Skeletal muscle cell (primary cell): ENCODE data around the gene ETV3L.
"Not testable (repeated sequence)": the region's sequence is repeated elsewhere in the genome, so short reads cannot be mapped to it uniquely, and the experiment has no call there.

ENCODE experiments used
- DNase-seq: peaks from one replicate; pipeline ENCODE4 v3.0.0-alpha.2; 2010; ENCODE audit warnings: low read depth
- H3K4me3 ChIP-seq: 2 replicates; pipeline ENCODE4 v1.5.1; 2011; ENCODE audit warnings: low read depth, mild to moderate bottlenecking, control low read depth, low read length, moderate library complexity

Gene ETV3L

DNA sequence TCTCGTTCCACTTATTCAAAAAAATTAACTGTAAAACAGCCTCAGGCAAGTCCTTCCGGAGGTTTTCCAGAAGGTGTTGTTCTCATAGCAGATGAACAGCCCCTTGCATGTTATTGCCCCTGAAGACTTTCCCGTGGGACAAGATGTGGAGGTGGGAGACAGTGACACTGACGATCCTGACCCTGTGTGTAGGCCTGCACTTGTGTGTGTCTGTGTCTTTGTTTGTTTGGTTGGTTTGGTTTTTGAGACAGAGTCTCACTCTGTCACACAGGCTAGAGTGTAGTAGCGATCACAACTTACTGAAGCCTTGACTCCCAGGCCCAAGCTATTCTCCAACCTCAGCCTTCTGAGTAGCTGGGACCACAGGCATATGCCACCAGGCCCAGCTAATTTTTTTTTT is 12.6 kb downstream of the ETV3L start:
- H3K4me3 ChIP-seq: no peak overlapping the region
- no peak for DNase-seq

DNA sequence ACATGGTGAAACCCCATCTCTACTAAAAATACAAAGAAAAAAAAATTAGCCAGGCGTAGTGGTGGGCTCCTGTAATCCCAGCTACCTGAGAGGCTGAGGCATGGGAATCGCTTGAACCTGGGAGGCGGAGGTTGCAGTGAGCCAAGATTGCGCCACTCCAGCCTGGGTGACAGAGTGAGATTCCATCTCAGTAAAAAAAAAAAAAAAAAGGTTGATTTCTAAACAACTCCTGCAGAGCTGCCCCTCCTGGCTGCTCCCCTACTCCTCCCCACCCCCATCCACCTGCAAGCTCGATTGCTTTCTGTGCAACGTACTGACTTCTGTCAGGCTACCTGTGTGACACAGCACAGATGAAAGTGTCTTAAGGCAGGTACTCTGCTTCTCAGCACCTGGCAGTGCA is 13.3 kb downstream of the ETV3L start:
- H3K4me3 ChIP-seq: no peak overlapping the region
- DNase-seq: no peak

DNA sequence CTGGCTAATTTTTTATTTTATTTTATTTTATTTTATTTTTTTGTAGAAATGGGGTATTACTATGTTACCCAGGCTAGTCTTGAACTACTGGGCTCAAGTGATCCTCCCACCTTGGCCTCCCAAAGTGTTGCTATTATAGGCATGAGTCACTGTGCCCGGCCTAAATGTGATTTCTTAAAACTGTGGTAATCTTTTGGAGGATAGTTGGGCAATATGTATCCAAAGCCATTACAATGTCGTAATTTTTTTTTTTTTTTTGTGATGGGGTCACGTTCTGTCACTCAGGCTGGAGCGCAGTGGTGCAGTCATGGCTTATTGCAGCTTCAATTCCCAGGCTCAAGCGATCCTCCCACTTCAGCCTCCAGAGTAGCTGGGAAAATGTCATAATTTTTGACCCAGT is 14.2 kb downstream of the ETV3L start:
- DNase-seq: no peak
- H3K4me3 ChIP-seq: no peak overlapping the region

DNA sequence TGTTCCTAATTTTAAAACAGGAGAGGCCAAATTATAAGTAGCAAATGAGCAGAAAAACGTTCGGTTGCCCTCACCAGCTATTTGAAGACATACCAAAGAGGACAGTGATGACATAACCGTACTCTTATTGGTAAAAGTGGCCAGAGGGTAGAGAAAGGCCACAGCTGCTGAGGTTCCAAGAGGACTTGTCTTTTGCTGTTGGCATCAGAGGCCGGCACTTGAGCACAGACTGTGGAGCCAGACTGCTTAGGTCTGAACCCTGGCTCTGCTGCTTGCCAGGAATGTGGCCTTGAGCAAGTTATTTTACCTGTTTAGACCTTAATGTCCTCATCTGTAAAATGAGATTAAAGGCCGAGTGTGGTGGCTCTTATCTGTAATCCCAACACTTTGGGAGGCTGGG is 14.9 kb downstream of the ETV3L start:
- no peak for DNase-seq
- H3K4me3 ChIP-seq: no peak overlapping the region

DNA sequence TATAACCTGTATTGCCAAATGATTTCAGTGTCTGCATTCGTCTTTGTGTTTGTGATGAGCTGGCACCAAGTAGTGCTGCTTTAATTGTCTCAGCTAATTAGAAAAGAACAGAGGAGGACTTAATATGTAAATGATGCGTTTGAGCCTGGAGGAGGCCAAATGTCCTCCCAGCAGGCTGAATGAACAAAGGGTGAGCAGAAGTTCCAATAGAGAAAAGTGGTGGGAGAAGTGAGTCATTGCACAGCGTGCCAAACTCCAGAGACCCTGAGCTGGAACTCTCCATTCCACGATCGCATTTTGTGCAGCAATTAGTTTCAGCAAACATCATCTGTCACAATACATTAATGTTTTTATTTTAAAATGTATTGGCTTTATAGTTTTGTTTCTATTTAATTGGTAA is 17.9 kb downstream of the ETV3L start:
- no peak overlapping the region for H3K4me3 ChIP-seq
- DNase-seq: no peak

DNA sequence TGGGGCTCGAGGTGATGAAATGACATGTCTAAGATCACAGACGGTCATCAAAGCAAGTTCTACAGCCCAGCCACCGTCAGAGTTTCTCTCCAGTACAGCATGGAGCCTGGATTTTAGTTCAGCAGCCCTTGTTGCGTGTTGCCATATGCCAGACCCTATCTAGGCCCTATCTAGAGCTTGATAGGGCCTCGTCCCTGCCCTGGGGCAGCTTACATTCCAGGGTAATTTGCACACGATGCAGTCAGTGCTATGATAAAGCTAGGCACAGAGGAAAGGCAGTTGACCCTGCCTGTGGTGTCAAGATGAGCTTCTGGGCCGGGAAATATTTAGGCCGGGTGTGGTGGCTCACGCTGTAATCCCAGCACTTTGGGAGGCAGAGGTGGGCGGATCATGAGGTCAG is 18.9 kb downstream of the ETV3L start:
- no peak overlapping the region for H3K4me3 ChIP-seq
- no peak for DNase-seq

DNA sequence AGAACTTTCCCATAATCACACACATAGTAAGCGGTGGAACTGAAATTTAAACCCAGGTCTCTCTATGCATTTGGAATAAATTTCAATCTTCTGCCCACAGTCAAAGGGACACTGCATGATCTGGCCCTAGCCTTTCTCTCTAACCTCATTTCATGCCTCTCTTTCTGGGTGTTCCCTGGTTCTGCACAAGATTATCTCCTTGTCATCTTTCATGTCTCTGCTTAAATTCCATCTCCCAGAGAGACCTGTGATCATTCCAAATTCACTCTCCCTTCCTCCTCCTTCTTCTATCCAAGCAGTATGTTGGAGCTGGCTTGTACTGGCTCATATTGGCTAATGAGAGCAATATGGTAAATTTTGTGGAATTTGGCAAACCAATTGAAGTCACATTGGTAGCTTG is 22.2 kb downstream of the ETV3L start:
- no peak for DNase-seq
- H3K4me3 ChIP-seq: no peak overlapping the region

DNA sequence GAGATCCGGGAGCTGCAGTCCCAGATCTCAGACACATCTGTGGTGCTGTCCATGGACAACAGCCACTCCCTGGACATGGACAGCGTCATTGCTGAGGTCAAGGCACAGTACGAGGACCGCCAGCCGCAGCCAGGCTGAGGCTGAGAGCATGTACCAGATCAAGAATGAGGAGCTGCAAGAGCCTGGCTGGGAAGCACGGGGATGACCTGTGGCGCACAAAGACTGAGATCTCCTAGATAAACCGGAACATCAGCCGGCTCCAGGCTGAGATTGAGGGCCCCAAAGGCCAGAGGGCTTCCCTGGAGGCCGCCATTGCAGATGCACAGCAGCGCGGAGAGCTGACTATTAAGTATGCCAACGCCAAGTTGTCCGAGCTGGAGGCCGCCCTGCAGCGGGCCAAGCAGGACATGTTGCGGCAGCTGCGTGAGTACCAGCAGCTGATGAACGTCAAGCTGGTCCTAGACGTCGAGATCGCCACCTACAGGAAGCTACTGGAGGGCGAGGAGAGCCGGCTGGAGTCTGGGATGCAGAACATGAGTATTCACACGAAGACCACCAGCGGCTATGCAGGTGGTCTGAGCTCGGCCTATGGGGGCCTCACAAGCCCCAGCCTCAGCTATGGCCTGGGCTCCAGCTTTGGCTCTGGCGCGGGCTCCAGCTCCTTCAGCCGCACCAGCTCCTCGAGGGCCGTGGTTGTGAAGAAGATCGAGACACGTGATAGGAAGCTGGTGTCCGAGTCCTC is 25.5 kb downstream of the ETV3L start:
- H3K4me3 ChIP-seq: peak overlapping the region; percentile 18
- no peak for DNase-seq

DNA sequence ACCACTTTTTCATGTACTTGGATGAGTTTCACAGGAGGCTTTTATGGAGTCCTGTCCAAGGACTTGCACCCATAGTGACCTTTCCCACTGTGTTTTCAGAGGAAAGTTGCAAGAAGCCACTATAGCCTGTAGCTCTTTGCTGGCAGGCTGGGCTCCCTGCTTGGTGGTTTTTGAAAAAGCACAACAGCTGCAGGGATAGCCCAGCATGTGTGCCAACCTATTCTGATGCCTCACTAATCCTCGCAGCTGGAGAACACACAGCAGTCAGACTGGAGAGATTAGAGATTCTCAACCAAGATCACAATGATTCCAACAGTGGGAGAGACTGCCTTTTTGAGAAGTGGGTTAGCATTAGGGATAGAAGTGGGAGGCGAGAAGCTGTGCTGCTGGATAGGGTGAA is 30.0 kb downstream of the ETV3L start:
- H3K4me3 ChIP-seq: no peak overlapping the region
- DNase-seq: peak; percentile 13

DNA sequence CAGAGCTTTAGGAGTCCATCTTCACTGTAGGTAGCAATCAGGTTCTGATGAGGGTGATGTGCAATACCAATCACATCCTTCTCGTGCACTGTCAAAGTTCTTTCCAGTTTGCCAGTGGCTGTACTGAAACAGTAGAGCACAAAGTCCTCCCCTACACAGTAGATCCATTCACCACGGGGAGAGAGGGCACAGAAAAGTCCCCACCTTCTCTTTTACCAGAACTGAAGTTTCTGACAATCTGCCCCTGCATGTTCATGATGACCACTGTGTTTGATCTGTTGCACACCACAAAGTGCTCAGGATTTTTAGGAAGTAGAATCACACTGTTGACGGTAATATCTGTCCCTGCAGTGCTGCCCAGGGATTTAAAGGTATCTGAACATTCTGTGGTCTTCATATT is 40.4 kb downstream of the ETV3L start:
- not testable (repeated sequence) for DNase-seq, H3K4me3 ChIP-seq

DNA sequence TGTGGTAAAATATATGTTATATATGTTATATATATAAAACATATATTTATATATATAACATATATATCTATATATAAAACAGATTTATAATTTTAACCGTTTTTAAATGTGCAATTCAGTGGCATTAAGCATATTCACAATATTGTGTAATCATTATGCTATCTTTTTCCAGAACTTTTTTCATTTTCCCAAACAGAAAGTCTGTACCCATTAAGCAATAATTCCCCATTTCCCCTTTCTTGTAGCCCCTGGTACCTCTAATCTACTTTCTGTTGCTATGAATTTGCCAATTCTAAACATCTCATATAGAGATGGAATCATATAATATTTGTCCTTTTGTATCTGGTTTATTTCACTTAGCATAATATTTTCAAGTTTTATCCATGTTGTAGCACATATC is 43.3 kb downstream of the ETV3L start:
- no peak for DNase-seq
- H3K4me3 ChIP-seq: no peak overlapping the region

DNA sequence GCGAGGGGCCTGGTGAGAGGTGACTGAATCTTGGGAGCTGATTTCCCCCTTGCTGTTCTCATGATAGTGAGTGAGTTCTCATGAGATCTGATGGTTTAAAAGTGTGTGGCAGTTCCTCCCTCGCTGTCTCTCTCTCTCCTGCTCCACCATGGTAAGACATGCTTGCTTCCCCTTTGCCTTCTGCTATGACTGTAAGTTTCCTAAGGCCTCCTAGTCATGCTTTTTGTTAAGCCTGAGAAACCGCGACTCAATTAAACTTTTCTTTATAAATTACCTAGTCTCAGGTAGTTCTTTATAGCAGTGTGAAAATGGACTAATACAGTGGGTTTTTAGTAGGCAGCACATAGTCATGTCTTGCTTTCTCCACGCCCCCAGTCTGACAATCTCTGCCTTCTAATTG is 43.9 kb downstream of the ETV3L start:
- not testable (repeated sequence) for H3K4me3 ChIP-seq, DNase-seq

DNA sequence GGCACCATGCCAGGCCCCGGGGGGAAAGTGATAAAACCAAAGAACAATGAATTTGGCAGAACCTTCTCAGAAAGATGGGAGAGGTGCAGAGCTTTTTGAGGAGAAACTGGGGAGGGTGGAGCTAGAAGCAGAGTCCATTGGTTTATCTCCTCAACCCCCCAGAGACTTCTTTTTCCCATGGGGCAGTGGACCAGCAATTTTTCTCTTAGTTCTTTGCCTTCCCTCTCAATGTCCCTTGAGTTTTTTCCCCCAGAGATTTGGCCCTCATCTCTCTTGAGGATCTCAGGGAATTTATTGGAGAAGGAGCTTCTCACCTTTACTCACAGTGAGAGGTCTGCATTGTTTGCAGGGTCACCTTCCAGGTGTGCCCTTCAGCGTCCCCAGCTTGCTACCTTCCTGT is 48.8 kb downstream of the ETV3L start:
- no peak overlapping the region for H3K4me3 ChIP-seq
- DNase-seq: no peak

DNA sequence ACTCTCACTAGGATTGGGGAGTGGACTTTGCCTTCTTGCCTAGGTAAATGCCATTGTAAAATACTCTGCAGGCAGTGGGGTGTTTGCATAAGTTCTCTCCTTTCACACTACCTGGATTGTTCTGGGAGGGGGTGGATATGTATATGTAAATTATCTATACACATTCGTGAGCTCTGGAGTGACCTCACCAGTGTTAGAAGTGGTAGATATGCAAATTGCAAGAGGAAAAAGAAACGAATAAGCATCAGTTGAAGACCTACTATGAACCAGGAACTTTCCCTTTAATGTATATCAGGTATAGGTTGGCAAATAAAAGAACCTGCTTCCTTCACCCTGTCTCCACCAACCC is 52.6 kb downstream of the ETV3L start:
- no peak for DNase-seq
- no peak overlapping the region for H3K4me3 ChIP-seq

DNA sequence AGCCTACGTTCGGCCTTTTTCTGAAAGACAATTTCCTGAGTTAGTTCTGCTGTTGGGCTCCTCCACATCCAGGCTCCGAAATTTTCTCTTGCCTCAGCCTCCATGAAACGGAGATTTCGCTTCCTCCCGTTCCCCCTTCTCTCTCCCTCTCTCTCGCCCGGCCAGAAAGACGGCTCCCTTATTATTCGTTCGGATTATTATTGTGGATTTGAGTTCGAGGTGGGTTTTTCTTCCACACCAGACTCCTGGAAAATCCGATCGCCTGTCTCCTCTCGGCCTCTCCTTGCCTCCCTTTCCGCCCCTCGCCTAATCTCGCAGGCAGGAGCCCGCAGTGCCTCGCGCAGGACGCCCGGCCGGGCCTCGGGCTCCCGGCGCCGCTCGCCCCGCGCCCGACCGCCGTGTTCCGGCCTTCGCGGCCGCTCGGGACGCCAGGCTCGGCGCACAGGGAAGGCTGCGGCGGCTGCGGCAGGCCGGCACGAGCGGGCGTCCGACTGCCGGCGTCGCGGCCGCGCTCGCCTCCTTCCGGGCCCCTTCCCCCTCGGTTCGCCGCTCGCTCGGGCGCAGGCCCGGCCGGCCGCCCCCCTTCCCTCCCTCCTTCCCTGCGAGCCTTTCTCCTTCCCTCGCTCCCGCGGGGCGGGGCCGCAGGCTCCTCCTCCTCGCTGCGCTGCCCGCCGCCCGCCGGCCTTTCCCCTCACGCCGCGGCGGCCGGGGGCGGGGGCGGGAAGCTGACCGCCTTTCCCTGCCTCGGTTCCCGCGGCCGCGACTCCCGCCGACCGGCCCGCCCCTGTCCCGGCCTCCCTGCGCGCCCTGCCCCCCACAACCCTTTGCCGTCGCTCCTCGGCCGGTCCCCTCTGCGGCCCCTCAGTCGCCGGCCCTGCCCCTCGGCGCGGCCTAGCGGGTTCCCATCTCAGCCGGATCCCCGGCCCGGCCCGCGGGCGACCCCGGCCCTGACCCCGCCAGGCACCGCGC is 54.1 kb downstream of the ETV3L start, which contains the start of gene ARHGEF11:
TSS of gene ARHGEF11 (minus strand) at position 493 of the 969 bp plus-strand sequence. CDS start 1,412 bp downstream, outside the sequence.
- H3K4me3 ChIP-seq: peak within 1 kb of the TSS; percentile 76
- peak; percentile 61 for DNase-seq

DNA sequence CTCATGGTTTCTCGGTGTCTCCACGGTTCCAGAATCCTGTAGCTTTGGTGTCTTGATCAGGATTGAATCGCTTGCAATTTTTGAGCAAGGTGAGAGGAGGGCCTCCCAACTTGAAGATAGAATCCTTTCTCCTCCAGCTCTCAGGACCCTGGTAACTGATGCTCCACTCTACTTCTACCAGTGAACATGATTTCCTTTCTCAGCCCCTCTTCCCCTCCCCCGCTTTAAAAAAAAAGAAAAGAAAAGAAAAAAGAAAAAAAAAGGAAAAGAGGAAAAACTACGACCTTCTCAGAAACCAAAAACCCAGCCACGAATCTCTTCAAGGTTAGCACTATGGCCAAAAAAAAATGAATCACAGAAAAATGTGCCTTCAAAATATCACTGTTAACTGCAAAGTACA is 55.3 kb downstream of the ETV3L start:
- peak overlapping the region; percentile 76 for H3K4me3 ChIP-seq
- no peak for DNase-seq

DNA sequence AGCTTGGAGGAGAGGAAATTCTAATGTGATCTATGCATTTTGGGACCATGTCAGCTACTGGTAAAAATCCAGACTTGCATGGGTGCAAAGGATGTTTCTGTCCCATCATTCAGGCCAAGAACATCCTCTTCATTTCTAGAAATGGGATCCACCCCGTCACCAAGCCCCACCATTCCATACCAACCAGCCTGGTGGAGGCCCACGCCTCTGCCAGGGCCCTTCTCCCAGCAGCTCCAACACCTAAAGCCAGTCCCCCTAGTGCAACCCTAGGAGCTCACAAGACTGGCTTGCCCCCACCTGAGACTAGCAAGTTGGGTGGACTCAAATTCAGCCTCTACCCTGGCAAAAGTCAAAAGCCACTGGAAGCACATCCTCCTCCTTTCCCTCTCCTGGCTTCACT is 55.9 kb downstream of the ETV3L start:
- H3K4me3 ChIP-seq: peak overlapping the region; percentile 76
- no peak for DNase-seq

DNA sequence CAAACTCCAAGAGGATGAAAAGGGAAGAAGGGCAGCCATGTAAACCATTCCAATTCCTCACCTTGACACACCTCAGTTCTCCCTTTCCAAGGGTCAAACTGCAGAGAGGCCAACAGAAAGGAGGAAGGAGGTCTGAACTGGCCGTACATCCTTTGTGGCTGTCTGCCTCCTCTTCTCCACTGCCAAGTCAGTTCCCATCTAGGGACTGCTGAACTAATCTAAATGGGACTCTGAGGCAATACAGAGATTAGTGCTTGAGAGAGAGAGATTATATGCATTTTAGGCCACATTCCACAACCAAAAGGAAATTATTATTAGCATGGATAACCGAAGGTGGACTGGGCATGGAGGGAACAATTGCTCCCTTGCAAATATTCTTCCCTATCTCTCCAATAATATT is 56.8 kb downstream of the ETV3L start:
- H3K4me3 ChIP-seq: peak overlapping the region; percentile 76

More for the DNA sequence above, 56.8 kb downstream of the ETV3L start:
- DNase-seq: no peak
